ENCODE results near the gene PPIL1. TPM values are rescaled to one million over a fixed set of nuclear protein-coding genes. Genes with fewer than 3 reads are reported as not detected.

The PPIL1 gene
- total and polyA plus RNA-seq, 2 of the 8 experiments (the other 6 are each of a cell fraction or from before 2014, with no cell fraction given) = 83.7 to 86.5 TPM

DNA sequence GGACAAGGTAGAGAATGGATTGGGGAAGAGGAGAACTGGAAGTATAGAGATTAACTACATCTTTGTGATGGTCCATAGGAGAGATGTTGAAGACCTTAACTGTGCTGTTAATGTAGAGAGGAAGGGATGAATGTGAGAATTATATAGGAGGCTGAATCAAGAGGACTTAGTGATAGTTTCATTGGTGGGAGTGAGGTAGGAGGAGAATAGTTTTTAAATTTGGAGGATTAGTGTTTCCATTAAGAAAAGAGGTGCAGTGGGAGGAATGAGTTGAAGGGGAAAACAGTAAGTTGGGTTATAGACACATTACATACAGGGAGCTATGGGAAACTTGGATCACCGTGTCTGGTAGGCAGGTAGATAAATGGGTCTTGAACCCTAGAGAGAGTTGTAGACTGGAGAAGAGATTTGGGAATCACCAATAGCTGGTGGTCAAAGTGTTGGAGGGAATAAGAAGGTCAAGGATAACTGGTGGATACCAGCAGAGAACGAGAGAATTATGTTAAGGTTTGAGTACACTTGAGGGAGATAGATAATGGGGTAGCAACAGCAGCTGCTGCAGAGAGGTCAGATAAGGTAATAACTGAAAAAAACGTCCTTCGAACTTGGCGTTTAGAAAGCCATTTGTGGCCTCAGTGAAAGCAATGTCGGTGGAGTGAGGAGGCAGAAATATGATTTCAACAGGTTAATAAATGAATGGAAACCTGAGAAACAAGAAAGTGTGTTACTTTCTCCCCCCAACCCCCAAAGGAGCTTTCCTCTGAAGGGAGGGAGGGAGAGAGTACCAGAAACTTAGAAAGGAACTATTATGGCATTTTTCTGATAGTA, 14.3 kb upstream of the PPIL1 start (continued):
- TF ChIP-seq CHD7 (IDR thresholded peaks at IDR 0.05; ENCODE audit: insufficient replicate concordance, low read length) = no peak
- TF ChIP-seq, protein P1, sequence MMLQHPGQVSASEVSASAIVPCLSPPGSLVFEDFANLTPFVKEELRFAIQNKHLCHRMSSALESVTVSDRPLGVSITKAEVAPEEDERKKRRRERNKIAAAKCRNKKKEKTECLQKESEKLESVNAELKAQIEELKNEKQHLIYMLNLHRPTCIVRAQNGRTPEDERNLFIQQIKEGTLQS (IDR thresholded peaks at IDR 0.05; ENCODE audit: insufficient read depth, low read depth, low read length) = no peak
- TF ChIP-seq JUND (IDR thresholded peaks at IDR 0.05; ENCODE audit: low read length) = no peak
- no peak for TF ChIP-seq EP300 (IDR thresholded peaks at IDR 0.05; ENCODE audit: borderline replicate concordance in 1 of 2, low read depth in 2 of 2, low read length in 2 of 2)
- no peak for TF ChIP-seq CHD1 (IDR thresholded peaks at IDR 0.05; ENCODE audit: low read depth, low read length)
- no peak for TF ChIP-seq RXRA (IDR thresholded peaks at IDR 0.05; ENCODE audit: insufficient read depth, low read depth, low read length)
